HG03097 (cell line): ENCODE data around the gene PKNOX2.

Source experiments
- ATAC-seq: cut with Tn5 transposase; IDR thresholded peaks from one replicate; pipeline ENCODE4 v1.9.1; 2021; ENCODE audit not compliant: unreplicated experiment, low FRiP score

PKNOX2 gene

DNA sequence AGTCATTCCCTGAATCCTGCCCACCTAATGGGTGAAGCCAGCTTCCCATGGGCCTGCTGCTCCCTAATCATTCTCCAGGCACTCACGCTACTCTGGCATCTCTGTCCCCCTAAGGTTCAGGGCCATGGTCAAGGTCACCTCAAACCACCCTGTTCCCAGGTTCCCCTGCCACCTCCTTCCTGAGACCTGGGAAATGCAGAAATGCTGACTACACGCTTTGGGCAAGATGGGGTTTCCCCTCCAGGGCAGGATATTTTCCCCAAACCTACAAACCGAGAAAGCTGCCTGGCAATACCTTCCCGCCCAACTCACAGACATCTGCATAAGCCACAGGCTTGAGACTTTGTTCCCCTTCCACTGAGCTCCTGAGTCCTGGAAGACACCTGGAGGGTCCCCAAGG is 233.9 kb downstream of the PKNOX2 start:
- ATAC-seq, result no peak

DNA sequence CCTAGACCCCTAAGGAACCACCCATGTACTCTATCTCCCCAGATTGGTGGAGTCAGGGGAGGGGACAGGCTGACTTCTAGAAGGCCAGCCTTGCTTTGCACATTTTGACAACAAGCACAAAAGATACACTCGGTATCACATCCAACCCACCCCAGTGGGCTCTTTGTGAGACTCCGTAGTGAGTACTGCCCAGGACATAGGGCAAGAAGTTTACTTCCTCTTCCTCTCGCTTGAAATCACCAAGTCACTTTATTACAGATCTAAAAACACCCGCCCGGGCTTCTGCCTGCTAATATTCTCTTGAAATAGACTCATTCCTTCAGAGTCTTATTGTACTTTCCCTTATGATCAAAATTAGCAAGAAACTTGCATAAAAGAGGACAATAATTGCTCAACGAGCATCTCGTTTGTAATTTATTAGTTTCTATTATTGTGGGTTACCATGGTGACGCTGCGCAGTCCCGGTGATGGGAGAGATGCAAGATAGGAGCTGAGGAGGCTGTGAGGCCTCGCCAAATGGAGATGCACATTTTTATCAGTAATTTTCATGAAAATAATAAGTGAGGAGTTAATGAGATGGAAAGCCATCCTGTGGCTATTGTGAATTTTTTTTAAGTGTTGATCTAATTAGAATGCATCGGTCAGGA is 234.6 kb downstream of the PKNOX2 start:
- ATAC-seq, result no peak

DNA sequence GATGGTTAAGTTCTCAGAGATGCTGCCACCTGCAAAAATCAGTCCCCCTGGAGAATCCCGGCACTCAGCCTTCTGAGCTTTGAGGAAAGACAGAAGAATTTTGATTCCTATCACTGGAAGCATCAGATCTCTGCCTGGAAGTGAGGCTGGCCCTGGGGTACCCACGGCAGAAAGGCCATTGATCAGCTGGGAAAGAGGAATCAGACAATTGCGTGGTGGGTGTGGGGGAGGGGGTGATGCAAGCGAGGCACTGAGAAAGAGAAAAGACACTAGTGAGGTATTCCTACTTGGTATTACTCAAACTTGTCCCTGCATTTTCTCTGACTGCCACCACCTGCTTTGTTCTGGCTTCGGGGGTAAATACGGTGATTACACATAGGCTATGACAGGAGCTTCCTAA is 235.4 kb downstream of the PKNOX2 start:
- ATAC-seq, result no peak

- no peak for ATAC-seq
Measured at GRCh38 chr11:125401235-125401634, 236.7 kb downstream of the PKNOX2 start.

DNA sequence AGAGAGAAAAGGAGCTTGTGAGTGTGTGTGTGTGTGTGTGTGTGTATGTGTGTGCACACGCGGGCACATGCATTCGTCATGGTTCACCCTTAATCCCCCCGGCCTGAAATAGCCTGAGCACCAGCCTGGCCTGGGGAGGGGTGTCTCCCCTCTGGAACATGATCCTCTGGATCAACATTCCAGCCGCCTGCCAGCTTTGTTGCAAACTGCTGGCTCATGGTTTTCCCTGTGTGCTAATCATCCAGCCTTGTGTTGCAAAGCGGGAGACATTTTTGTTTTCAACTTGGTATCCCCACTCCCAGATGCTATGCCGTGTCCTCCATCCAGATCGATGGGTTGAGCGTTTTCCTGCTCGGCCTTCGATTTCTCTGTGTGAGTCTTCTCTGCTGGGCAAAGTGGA is 237.2 kb downstream of the PKNOX2 start:
- ATAC-seq, result no peak

GRCh38 chr11:125402435-125402834 is 237.9 kb downstream of the PKNOX2 start:
- ATAC-seq, result no peak

DNA sequence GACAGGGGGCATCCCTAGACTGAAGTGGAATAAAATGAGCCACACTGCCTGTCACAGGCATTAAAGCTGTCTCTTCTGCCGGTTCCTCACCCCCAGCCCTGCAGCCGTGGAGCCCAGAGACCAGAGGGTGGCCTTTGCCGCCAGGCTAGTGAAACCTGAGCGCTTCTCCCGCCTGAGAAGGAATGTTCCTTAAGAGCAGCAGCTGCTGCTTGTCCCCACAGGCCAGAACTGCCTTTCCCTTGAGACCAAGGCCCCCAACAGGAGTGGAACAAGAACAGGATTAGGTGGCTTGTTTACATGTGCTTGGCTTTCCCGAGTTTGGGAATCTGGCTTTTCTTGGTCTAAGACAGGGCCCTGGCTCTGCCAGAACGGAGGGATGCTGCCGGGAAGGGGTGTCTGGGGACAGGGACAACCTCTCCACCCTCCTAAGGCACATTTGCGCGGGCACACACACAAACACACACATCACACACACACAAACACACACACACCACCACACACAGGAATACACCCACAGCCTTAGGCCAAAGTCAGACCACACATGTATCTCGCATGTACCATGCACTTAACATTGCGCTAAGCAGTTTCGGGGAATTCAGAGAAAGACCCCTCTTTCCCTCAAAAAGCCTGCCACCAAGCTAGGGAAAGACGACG is 239.7 kb downstream of the PKNOX2 start:
- ATAC-seq, result no peak

DNA sequence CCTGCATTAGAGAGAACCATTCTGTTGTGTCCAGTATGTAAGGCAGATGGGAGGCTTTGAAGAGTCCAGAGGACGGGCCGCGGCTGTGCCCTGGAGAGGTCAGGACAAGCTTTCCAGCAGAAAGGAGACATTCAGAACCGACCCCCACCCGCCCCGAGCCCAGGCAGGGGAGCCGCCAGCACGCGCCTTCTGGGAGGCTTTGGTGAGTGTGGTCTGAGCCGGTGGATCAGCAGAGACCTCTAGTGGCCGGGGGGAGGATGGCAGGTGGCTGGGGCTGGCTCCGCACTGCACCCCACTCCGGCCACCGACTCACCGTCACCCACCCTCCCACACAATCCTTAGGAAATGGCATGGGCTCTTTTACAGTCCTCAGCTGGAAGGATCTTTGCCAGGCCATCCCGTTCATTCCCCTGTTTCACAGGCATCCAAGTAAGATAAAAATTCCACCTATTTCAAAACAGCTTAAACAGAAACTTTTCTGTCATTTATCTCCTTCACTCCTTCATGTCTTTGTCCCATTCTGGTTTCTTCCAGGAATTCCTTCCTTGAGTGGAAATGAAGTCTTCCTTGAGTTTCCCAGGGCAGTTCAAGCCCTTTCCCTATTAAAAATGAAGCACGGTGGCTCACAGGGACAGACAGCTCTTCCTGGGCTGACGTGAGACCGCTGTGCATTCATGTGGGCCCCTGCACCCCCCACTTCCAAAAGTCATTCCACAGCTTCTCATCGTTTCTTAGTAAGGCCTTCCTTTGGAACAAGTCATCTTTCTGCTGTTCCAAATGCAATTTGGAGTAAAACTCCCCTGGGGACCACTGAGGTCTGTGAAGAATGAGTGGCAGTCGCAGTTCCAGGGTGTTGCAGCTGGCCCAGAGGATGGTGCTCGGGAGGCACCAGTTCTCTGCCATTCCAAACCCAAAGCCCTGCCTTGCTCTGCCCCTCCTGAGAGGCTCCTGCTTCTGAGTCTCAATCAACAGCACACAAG is 240.6 kb downstream of the PKNOX2 start:
- no peak for ATAC-seq

- ATAC-seq, result no peak
Measured at GRCh38 chr11:125407046-125407445, 242.5 kb downstream of the PKNOX2 start.

DNA sequence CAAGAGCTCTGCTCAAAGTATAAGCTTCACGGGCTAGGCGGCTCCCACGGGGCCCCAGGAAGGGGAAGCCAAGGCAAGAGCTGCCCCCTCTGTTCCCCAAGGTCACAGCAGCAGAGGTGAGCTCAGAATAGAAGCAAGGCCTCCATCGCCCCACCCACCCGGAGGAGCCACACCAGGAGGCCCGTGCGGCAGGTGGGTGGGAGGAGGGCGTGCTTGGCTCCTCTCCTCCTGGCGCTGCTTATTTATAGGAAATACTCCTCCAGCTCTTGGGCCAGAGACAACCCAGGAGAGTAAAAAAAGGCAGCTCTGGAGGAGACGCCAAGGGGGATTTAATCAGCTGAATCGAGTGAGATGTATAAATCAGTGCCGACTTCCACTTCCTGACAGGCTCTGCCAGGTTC is 243.8 kb downstream of the PKNOX2 start:
- ATAC-seq, result no peak

GRCh38 chr11:125410091-125410490 is 245.5 kb downstream of the PKNOX2 start:
- ATAC-seq, result no peak

GRCh38 chr11:125412177-125412496 is 247.6 kb downstream of the PKNOX2 start:
- no peak for ATAC-seq

DNA sequence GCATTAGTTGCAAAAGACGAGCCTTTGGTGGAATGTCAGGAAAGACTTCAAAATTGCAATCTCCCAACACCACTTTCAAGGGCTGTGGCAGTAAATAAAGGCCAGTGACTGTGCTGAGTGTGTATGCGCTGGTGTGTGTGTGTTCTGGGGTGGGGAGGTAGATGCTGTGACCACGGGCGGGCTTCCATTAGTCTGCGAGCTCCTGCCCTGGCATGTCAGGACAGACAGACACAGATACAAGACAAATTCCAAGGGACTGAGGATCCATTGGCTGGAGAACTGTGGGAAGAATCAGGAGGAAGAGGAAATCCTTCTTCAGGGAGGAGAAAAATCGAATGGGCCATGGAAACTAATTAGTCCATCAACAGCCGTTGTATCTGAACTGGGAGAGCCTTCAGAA is 248.0 kb downstream of the PKNOX2 start:
- ATAC-seq, result no peak

DNA sequence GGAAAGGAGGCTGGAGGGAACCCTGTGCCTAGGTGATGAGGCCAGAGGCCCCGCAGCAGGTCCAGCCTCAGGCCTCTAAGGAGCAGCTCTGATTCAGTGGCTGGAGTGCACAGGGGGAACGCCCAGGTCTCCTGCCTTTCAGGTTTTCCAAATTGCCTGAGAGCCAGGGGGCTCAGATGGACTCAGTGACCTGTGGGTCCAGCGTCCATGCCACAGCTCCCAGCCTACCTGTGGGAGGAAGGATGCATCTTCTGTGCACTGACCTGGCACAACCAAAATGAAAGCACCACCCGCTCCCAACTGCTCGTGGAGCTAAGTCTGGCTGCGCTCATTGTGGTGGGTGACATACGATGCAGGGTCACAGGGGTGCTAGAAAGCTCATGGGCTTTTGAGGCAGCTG is 248.7 kb downstream of the PKNOX2 start:
- no peak for ATAC-seq

GRCh38 chr11:125414121-125414520 is 249.6 kb downstream of the PKNOX2 start:
- no peak for ATAC-seq

DNA sequence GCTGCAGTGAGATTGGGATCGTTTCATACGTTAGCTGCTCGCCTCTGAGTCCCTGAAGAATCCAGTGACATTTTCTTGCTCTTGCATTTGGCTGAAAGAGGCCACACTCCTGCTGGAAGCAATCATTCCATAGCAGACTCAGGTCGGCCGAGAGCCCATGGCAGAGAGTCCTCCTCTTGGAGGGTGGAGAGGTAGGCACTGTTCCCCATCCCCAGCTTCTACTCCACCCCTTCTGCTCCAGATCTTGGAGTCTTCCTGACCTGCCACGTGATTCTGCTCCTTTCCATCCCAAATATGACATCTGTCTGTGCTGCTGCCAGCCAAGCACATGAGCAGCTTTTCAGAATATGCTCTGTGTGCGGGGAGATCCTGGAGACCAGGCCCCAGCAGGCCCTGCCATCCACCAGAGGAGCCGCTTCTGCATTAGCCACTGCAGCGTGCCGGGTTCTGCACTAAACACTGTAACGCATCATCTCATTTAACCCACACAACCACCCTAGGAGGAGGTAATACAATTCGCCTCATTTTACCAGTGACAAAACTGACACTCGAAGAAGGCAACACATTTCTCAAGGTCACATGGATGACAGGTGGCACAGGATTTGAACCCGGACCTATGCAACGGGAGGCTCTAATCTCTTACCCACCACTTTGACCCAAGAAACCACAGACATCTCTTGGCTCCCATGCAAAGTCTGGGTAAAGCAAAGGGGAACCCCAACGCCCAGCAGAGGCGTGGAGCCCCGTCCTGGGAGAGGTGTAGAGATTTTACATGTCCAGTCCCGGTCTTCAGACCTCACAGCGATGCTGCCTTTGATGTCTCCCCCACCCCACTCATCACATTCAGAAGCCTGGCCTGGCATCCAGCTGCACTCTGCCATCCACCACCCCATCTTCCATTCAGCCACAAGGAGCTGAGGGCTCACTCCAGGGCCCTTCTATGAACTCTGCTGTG is 252.7 kb downstream of the PKNOX2 start:
- no peak for ATAC-seq

- no peak for ATAC-seq
Measured at GRCh38 chr11:125418396-125418795, 253.8 kb downstream of the PKNOX2 start.

GRCh38 chr11:125422681-125423080 is 258.1 kb downstream of the PKNOX2 start:
- no peak for ATAC-seq

DNA sequence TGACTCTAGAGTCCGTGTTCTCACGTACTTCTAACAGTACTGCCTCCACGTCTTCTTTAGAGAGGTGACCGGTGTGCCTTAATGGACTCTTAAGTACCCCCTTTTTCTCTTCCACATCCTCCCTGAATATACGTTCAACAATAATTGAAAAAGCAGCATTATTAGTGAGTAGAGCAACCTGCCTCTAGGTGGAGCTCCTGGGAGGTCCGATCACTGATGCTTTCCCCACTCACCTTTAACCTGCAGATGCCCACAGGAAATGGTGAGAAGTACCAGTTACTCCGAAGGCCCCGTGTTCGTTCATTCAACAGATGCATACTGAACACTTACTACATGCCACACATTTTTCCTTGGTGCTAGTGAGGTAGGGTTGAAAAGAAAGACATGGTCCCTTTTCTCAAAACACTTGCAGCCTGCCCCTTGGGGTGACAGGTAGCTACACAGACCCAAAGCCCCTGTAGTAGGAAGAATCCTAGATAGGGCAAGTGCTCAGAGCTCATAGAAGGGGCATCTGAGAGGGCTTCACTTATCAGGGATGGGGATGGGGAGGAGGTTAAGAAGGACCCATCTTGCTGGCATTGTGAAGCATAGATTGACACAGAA is 258.8 kb downstream of the PKNOX2 start:
- ATAC-seq, result no peak

DNA sequence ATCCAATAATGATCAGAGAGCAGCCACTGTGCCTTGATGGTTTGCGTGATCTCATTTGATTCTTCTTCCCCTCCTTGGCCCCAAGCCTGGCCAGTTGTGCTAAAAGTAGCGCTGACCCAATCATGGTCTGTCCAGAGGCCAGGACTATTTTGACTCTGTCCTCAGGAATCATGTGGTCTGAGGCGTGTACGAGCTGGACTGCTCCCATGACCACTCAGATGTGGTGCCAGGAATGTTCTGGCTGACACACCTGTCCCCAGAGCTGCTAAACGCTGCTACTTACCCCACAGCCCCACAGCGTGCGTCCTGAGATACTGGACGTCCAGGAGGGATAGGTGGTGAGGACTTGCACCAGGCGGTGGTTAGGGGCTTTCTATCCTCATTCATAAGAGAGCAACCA is 261.1 kb downstream of the PKNOX2 start:
- no peak for ATAC-seq
